ENCODE measurements around the gene CDRT4.

CDRT4 gene

DNA sequence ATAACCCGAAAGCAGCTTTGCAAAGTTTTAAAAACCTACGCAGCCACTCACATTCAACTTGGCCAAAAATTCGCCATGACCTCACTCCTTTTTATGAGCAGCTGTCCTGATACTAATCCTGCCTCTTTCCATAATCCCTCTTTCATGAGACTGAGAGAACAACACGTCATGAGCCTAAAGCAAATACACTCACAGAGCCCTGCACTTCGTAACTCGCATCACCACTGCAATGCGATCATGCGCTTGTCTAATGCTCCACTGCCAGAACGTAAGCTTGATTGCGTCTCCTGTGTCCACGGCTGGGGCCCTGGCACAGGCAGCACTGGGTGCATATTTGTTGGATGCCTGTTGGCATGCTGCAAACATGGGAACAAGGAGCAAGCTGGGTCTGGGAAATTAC lies 36.2 kb downstream of the CDRT4 start:
- no peak for DNase-seq

DNA sequence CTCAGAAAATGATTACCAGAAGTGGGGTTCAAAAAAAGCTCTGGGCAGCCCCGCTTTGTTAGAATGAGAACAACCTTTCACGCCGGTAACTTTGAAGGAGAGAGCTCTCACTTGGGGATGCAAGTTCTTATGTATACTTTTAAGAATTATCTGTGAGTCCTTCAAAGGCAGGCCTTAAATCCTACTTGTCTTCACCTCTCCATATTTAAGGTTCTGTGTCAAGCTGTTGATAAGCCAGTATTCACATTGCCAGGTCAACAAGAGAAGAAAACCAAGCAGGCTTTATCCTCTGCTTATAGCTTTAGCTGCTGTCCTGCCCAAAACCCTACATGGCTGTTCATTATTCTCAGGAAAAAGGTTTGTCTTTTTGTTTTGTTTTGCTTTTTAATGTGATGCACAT lies 42.9 kb downstream of the CDRT4 start:
- no peak for DNase-seq

DNA sequence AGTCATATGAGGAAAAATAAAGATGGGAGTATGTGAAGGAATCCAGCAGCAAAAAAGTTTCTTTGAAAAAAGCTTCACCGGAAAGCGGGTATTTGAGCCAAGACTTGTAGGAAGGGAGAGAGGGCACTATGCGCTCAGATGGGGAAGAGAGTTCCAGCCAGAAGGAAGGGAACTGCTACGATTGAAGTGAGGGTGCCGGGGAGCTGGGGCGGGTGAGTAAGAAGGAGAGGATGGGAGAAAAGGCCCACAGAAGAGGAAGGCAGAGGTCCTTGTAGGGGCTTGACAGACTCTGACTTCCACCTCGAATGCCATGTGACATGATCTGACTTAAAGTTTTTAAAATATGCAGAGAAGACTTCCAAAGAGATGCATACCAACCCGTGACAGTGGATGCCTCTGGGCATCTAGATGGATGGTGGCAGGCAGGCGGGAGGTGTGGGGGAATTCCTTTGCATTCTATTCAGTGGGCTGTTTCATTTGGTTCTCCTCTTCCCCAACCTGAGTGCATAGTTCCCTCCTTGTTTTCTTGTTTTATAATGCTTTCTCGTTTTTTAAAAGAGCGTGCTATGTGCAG lies 44.9 kb downstream of the CDRT4 start:
- no peak for DNase-seq

GRCh38 chr17:15418781-15419180 lies 48.6 kb downstream of the CDRT4 start:
- DNase-seq, result no peak

DNA sequence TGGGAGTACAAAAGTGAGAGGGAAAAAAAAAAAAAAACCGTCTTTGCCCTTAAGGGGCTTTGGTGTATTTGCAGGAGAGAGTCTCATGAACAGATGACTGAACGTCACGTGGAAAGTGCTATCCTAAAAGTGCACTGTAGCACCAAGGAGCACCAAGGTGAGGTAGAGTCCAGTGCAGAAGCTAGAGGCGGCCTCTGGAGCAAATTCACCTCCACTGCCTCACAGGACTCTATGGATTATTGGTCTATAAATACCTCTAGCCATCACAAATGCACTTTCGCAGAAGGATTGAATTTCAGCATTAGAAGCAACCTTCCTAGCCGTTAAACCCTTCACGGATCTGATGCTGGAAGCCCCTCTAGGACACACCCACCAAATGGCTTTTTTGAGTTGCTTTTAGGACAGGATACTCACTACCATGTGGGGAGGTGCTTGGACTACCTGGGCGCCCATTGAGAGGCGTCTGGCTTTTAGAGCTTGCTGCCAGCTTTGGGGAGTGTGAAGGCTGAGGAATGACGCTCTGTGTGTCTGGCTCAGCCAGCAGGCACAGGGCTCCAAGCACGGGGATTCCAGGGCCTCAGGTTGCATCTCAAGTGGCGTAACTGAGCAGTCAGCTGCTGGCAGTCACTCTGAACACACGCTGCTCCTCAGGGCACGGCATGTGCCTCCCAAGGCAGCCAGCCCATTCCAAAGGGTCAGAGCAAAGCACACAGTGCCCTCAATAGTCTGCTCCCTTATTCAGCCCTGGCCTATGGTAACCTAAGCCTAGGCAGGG lies 52.7 kb downstream of the CDRT4 start:
- DNase-seq, result no peak

GRCh38 chr17:15413101-15413771 lies 54.2 kb downstream of the CDRT4 start:
- no peak for DNase-seq

DNA sequence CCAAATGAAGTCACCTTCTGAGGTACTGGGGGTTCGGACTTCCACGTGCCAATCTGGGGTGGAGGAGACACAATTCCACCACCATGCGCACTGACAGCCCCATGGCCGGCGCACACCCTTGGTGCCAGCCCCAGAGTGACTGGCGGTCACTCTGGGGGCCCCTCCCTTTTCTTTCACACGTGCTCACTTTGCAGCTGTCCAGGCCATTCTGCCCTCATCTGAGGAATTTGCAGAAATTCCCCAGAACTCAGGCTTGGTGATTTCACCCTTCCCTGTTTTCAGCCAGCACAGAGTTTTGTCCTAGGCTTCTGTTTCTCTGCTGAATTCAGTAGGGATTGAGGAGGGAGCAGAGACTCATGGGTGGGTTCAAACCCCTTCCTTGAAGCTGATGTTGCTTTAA lies 54.8 kb downstream of the CDRT4 start:
- no peak for DNase-seq

DNA sequence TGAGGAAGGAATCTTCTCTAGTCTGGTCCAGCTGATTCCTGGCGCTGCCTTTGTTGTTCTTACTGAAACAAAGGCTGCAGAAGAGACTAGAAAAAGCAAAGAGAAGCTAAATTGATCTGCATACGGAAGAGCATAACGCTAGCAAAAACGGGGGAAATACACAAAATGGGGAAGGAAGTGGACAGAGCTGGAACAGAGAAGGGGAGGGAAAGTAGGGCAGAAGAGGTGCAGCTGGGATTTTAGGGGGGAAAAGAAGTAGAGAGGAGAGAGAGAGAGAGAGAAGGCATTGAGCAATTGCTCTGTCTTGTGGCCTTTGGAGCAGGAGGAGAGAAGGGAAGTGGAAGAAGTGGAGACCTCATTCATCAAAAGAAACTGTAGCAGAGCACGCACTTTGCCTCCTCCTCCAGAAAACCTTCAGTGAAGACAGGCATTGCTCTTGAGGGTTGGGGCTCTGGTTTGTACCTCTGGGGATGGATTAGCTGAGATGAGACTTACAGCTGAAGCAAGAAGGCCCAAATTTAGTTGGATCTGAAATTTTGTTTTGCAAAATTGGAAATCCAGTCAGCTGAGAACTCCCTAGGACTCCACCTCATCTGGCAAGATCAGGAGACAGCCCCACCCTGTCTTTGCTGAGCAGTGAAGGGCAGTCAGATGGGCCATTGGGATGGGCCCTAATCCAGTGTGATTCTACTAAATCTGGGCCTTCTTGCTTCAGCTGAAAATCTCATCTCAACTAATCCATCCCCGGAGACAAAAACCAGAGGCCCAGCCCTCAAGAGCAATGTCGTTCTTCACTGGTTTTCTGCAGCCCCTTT lies 55.8 kb downstream of the CDRT4 start:
- no peak for DNase-seq

GRCh38 chr17:15409721-15410250 lies 57.6 kb downstream of the CDRT4 start:
- DNase-seq, result no peak

DNA sequence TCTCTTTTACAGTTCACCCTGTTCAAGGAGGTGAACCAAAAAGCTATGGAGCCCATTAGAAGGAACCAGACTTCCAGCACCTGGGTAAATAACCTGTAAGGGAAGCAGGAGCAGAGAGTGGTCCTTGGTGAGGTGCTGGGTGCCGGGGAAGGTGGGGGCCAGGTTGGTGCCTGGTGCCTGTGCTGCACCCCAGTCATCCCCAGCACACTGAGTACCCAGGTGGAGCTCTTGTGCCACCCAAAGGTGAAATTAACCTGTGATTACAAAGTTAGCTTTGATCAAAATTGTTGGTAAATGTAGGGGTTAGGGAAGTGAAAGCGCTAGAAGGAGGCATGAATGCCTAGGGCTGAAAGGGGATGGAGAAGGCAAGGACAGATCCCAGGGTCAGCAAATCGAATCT lies 58.6 kb downstream of the CDRT4 start:
- DNase-seq, result no peak

GRCh38 chr17:15406081-15406480 lies 61.3 kb downstream of the CDRT4 start:
- DNase-seq, result no peak

GRCh38 chr17:15405058-15405415 lies 62.4 kb downstream of the CDRT4 start:
- DNase-seq, result no peak

- no peak for DNase-seq
Measured at GRCh38 chr17:15404106-15405057, 63.0 kb downstream of the CDRT4 start.

DNA sequence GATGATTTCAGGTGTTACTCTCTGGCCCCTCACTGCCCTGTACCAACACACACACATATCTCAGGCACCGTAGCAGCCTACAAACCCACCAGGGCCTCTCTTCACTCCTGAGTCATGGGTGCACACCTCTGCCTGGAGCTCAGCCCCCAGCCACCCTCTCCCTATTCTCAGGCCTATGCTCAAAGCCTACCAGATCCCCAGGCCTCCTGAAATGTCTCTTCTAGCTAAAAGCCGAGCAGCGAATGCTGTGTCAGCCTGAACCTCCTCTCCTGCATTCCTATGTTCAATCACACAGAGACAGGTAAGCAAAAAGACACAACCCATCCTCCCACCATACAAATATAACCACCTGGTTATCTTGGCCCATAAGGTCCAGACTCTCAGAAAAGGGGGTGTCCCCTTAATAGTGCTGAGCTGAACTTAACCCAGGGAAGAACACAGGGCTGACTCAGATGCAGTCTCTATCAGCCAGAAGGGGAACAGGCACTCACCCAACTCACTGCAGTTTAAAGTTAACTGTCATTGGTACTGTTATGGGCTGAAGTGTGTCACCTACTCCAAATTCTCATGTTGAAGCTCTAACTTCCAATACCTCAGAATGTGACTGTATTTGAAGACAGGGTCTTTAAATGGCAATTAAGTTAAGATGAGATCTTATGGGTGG lies 64.0 kb downstream of the CDRT4 start:
- no peak for DNase-seq

DNA sequence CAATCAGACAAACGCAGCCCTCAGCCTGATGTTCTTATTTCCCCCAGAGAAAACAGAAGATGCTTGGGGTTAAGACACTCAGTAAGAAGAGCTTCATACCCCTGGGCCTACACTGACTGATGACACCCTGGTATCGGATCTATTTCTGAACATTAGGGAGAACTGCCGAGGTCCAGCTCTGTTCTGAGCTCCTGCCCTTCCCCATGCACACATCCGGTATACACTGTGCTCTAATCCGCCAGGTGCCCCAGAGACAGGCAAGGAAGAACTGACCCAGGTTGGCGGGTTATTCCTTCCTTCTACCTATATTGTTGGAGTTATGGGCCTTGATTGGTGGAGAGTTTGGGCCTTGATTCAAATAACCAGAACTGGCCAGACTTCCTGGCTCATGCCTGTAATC lies 68.0 kb downstream of the CDRT4 start:
- no peak for DNase-seq

DNA sequence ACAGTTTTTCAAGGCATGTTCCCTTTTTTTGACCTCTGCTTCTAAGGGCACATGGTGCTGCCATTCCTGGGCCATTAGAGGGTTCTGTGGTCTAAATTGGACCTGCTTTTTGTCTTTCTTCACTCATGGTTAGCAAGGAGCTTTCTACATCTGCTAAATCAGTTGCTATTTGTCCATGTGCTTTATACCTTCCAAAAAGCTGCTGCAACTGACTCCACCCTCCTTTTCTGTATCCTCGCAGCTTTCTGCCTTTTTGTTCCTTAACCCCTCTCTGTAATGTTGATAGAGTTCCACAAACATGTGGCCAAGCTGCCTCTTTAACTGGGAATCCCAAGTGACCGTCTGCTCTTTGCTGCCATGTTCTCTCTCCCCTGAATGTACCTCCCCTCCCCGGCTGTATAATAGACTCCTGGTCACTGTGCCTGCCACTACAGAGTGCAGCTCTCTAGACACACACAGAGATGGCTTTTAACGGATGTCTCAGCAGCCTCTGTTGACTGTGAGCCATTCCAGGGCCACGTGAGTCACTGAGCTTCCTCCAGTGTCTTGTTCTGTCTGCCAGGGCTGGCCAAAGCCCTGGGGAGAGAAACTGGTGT lies 68.6 kb downstream of the CDRT4 start:
- DNase-seq, result no peak

DNA sequence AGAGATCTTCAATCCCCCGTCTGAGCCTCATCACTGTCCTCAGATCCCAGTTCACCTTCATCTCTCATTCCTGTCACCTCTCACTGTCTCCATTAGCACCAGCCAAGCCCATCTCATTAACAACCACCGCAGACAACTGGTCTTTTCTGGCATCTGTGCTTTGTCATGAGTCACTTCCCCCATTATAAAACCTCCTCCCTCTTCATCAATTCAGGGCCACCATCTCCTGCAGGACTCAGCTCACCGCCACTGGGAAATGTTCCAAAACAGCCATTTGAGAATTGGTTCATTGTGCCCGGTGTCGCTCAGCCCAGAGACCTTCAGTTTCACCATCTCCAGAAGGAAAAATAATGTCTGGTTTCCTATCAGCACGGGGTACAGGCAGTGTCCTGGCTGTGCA lies 69.1 kb downstream of the CDRT4 start:
- no peak for DNase-seq

- no peak for DNase-seq
Measured at GRCh38 chr17:15397620-15398019, 69.8 kb downstream of the CDRT4 start.

DNA sequence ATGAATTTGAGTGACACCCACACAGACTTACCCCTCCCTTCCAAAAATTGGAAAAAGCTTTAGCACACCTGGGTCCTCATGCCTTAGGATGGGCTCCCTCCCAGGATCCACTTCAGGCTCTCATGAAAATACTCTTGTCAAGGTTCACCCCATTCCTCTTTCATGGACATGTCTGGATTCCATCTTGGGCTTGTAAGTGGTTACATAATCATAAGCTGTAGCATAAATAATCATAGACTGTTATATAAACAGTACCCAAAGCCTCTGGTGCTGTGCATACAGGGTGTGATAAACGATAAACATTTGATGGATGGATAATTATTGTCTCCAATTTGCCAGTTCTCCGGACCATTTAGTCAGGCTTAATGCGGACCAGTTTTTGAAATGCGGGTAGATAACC lies 72.3 kb downstream of the CDRT4 start:
- DNase-seq, result no peak

GRCh38 chr17:15393414-15393813 lies 74.0 kb downstream of the CDRT4 start:
- no peak for DNase-seq

DNA sequence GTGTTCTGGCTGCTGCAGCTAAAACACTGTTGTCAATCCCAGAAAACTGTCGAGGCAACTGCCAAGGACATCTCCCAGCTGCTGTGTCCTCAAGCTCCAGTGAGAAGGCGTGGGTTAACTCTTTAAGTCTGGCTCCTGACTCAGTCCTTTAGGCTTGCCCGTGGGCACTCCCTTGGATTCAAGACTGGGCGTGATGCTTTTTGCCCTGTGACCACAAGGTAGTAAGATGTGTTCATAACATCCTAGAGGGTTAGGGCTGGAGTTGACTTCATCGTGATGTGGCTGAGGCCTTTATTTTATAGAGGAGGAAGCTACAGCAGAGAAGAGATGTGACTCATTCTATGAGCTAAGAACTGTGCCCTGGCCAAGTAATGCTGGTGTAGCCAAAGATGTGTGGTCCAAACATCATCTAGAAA lies 75.1 kb downstream of the CDRT4 start:
- no peak for DNase-seq

All from stimulated activated CD4-positive, alpha-beta T cell treated with anti-CD3 and anti-CD28 coated beads, Interleukin-1b, Interleukin-23, amount 100 ng/mL, for 48 hours (primary cell).